Lower leg skin (tissue), 3 donors: ENCODE measurements around the gene AOPEP.

Source experiments
- CTCF ChIP-seq, 3 donors: fragments of 450-650 bp; IDR thresholded peaks; one replicate each; pipeline ENCODE4 v1.5.1; 2016; ENCODE audit warnings: antibody characterized with exemption in 3 of 3, mild to moderate bottlenecking in 3 of 3, moderate library complexity in 2 of 3
- POLR2A ChIP-seq, 2 donors: fragments of 450-650 bp; IDR thresholded peaks; one replicate each; pipeline ENCODE4 v1.6.1; 2016 to 2017; ENCODE audit warnings: antibody characterized with exemption in 2 of 2, mild to moderate bottlenecking in 1 of 2, moderate library complexity in 1 of 2

- TF ChIP-seq POLR2A (IDR thresholded peaks at IDR 0.05) = no peak
- no peak for TF ChIP-seq CTCF (IDR thresholded peaks at IDR 0.05)
Observed at GRCh38 chr9:95071925-95072324, 345.4 kb downstream of the AOPEP start.
